SK-N-SH (cell line): ENCODE measurements around the gene SMC1B. TPM values are rescaled to one million over a fixed set of nuclear protein-coding genes. Genes with fewer than 3 reads are reported as not detected.

ENCODE experiments used
- CTCF ChIA-PET: fragments of 300-600, 350-600 bp; formaldehyde crosslinking; extraction: SDS; loops from one replicate; lab custom pipeline; 2021; lab: Yijun Ruan, JAX
- POLR2A ChIA-PET: fragments of 350-600 bp; sonication (Branson Sonifier 250); formaldehyde crosslinking; extraction: SDS; loops from one replicate; lab custom pipeline; 2020; ENCODE audit warnings: antibody characterized with exemption, inconsistent platforms; lab: Yijun Ruan, JAX
- DNase-seq: peaks from one replicate; pipeline ENCODE4 v3.0.0; 2012
- H2AFZ ChIP-seq: fragments of 200-600 bp; sonication (generic); 2 replicates; pipeline ENCODE4 v1.8.1; 2016; ENCODE audit warnings: antibody characterized with exemption, mild to moderate bottlenecking, low read depth
- H3F3A ChIP-seq: fragments of 200-600 bp; sonication (generic); replicated peaks from 2 replicates; pipeline ENCODE3; 2016; ENCODE audit warnings: antibody characterized with exemption, mild to moderate bottlenecking; ENCODE audit not compliant: insufficient read depth
- H3K27ac ChIP-seq, 2 experiments: fragments of 200-500 bp in 1 of 2; fragments of 200-600 bp in 1 of 2; sonication (Bioruptor generic) in 1 of 2; sonication (generic), shearing (Covaris generic) in 1 of 2; 2 replicates each; pipeline versions ENCODE4 v1.5.1 to v1.6.1; 2014 to 2016; ENCODE audit warnings: low read depth in 2 of 2, inconsistent platforms in 1 of 2, low read length in 1 of 2, mild to moderate bottlenecking in 1 of 2, mixed read lengths in 1 of 2
- H3K27me3 ChIP-seq: fragments of 200-600 bp; sonication (generic), shearing (Covaris generic); 2 replicates; pipeline ENCODE4 v1.6.1; 2016; ENCODE audit warnings: mixed run types; ENCODE audit not compliant: insufficient read depth
- H3K36me3 ChIP-seq, 2 experiments: fragments of 200-500 bp in 1 of 2; fragments of 200-600 bp in 1 of 2; sonication (Bioruptor generic) in 1 of 2; sonication (generic) in 1 of 2; replicated peaks in 1 of 2; 2 replicates each; pipeline versions ENCODE3 to v1.5.1; 2014 to 2016; ENCODE audit warnings: low read length in 1 of 2, mild to moderate bottlenecking in 1 of 2; ENCODE audit not compliant: insufficient read depth in 2 of 2, control insufficient read depth in 1 of 2
- H3K4me1 ChIP-seq, 2 experiments: fragments of 200-500 bp in 1 of 2; fragments of 200-600 bp in 1 of 2; sonication (Bioruptor generic) in 1 of 2; sonication (generic), shearing (Covaris generic) in 1 of 2; 2 replicates each; pipeline versions ENCODE4 v1.5.1 to v1.6.1; 2014 to 2016; ENCODE audit warnings: low read depth in 1 of 2, low read length in 1 of 2, mixed run types in 1 of 2; ENCODE audit not compliant: insufficient read depth in 2 of 2, control insufficient read depth in 1 of 2
- H3K4me2 ChIP-seq: fragments of 200-600 bp; sonication (generic), shearing (Covaris generic); 2 replicates; pipeline ENCODE4 v1.6.1; 2017; ENCODE audit warnings: mixed run types
- H3K4me3 ChIP-seq, 2 experiments: fragments of 200-500 bp in 1 of 2; fragments of 200-600 bp in 1 of 2; sonication (Bioruptor generic) in 1 of 2; sonication (generic), shearing (Covaris generic) in 1 of 2; 2 replicates each; pipeline versions ENCODE4 v1.5.1 to v1.8.1; 2014 to 2016; ENCODE audit warnings: low read depth in 2 of 2, inconsistent platforms in 1 of 2, low read length in 1 of 2, mild to moderate bottlenecking in 1 of 2, mixed read lengths in 1 of 2, moderate library complexity in 1 of 2
- H3K79me2 ChIP-seq: fragments of 200-600 bp; sonication (generic); 2 replicates; pipeline ENCODE4 v1.8.1; 2017; ENCODE audit warnings: mild to moderate bottlenecking; ENCODE audit not compliant: insufficient read depth
- H3K9ac ChIP-seq: fragments of 200-600 bp; sonication (generic); 2 replicates; pipeline ENCODE4 v1.6.1; 2017; ENCODE audit warnings: mixed run types
- H3K9me2 ChIP-seq: fragments of 200-600 bp; sonication (generic); 2 replicates; pipeline ENCODE4 v1.6.1; 2017; ENCODE audit warnings: mixed run types
- H3K9me3 ChIP-seq: fragments of 200-600 bp; sonication (generic); 2 replicates; pipeline ENCODE4 v1.6.1; 2017; ENCODE audit warnings: mixed run types, mild to moderate bottlenecking, moderate library complexity
- H4K20me1 ChIP-seq: fragments of 200-600 bp; sonication (generic); 2 replicates; pipeline ENCODE4 v1.6.1; 2017; ENCODE audit warnings: mild to moderate bottlenecking, mixed run types; ENCODE audit not compliant: insufficient read depth
- EP300 ChIP-seq, 2 experiments: IDR thresholded peaks; 2 replicates each; pipeline versions ENCODE4 v1.4.0 to v1.6.1; 2012; ENCODE audit warnings: borderline replicate concordance in 1 of 2, low read depth in 1 of 2, low read length in 1 of 2
- EZH2phosphoT487 ChIP-seq: fragments of 200-600 bp; sonication (generic); IDR thresholded peaks from 2 replicates; pipeline ENCODE4 v1.6.1; 2017; ENCODE audit warnings: low read depth, mixed run types, mild to moderate bottlenecking, antibody characterized with exemption, moderate library complexity, borderline replicate concordance
- FOSL2 ChIP-seq: IDR thresholded peaks from 2 replicates; pipeline ENCODE4 v1.4.0; 2012; ENCODE audit warnings: low read depth, mild to moderate bottlenecking, moderate library complexity, borderline replicate concordance
- FOXJ3 ChIP-seq: sonication (generic); formaldehyde crosslinking; IDR thresholded peaks from 2 replicates; pipeline ENCODE4 v1.5.1; 2020; ENCODE audit warnings: mild to moderate bottlenecking, missing genetic modification reagents
- GATA2 ChIP-seq: sonication (generic); formaldehyde crosslinking; IDR thresholded peaks from 2 replicates; pipeline ENCODE4 v1.5.0; 2020; ENCODE audit warnings: mild to moderate bottlenecking, missing genetic modification reagents
- IRF3 ChIP-seq: fragments of 150-350 bp; IDR thresholded peaks from 2 replicates; pipeline ENCODE4 v1.6.1; 2016; ENCODE audit warnings: mild to moderate bottlenecking, low read depth, low read length
- JUND ChIP-seq: IDR thresholded peaks from 2 replicates; pipeline ENCODE4 v1.4.0; 2012
- NRF1 ChIP-seq: IDR thresholded peaks from 2 replicates; pipeline ENCODE4 v1.6.1; 2012; ENCODE audit warnings: low read depth, mild to moderate bottlenecking, low read length
- POLR2AphosphoS5 ChIP-seq: IDR thresholded peaks from 2 replicates; pipeline ENCODE4 v1.6.1; 2012; ENCODE audit warnings: low read depth, low read length
- RCOR1 ChIP-seq: fragments of 150-350 bp; IDR thresholded peaks from 2 replicates; pipeline ENCODE4 v1.6.1; 2017; ENCODE audit warnings: antibody characterized with exemption, low read length
- RXRA ChIP-seq: IDR thresholded peaks from 2 replicates; pipeline ENCODE4 v1.4.0; 2012; ENCODE audit warnings: low read depth, mild to moderate bottlenecking, borderline replicate concordance
- SIN3A ChIP-seq: IDR thresholded peaks from 2 replicates; pipeline ENCODE4 v1.6.1; 2012; ENCODE audit warnings: low read depth, mild to moderate bottlenecking, low read length, moderate library complexity, borderline replicate concordance
- SMC3 ChIP-seq: IDR thresholded peaks from 2 replicates; pipeline ENCODE4 v1.6.1; 2012; ENCODE audit warnings: low read depth, low read length, improper control_type of control experiment
- TCF12 ChIP-seq: IDR thresholded peaks from 2 replicates; pipeline ENCODE4 v1.4.0; 2012
- YY1 ChIP-seq: IDR thresholded peaks from 2 replicates; pipeline ENCODE4 v1.4.0; 2012; ENCODE audit warnings: low read depth, mild to moderate bottlenecking
- ZBTB33 ChIP-seq: IDR thresholded peaks from 2 replicates; pipeline ENCODE4 v1.4.0; 2012; ENCODE audit warnings: low read depth, borderline replicate concordance
- WGBS: methylation state at CpG from one replicate; pipeline ENCODE4 v1.1.6; 2017; ENCODE audit warnings: low lambda C conversion rate; 5-methylcytosine and 5-hydroxymethylcytosine counted together
- polyA plus RNA-seq, 3 experiments: library from polyadenylated mRNA; depleted of rRNA; stranded (reverse); fragments of >200 nt; gene quantifications; 2 replicates each; pipeline ENCODE4 v1.2.3, GENCODE V29; 2012
- TF ChIP-seq, protein P1 (sequence below): IDR thresholded peaks from 2 replicates; pipeline ENCODE4 v1.6.1; 2012; ENCODE audit warnings: mild to moderate bottlenecking, low read depth, low read length, moderate library complexity
- TF ChIP-seq, protein P2 (sequence below): IDR thresholded peaks from 2 replicates; pipeline ENCODE4; 2012
- TF ChIP-seq, protein P3 (sequence below): fragments of 200-600 bp; sonication (generic); IDR thresholded peaks from 2 replicates; pipeline ENCODE4 v1.6.1; 2017; ENCODE audit warnings: antibody characterized with exemption, mild to moderate bottlenecking, moderate library complexity

Gene SMC1B
- polyA plus RNA-seq, 1 of the 3 experiments (the other 2 are of a cell fraction) = not detected

DNA sequence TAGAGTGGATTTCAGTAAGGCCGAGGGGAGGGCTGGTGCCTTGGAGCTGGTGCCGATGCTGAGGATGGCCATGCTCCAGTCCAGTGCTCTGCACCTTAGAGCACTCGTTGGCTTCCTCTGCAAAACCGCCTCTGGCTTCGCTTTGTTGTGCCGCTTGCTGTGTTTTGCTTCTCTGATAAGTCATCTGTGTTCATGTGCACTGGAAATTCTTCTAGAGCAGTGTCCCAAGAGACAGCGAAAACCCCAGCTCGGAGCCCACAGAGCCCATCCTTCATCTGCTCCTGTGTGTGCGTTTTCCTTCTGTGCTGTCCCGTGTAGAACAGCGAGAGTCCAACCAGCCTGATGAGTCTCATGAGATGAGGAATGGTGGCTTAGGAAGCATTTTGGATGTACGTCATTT is 91.6 kb downstream of the SMC1B start (continued):
- TF ChIP-seq ZBTB33 (no peak), TCF12 (no peak)
- TF ChIP-seq, protein P1, sequence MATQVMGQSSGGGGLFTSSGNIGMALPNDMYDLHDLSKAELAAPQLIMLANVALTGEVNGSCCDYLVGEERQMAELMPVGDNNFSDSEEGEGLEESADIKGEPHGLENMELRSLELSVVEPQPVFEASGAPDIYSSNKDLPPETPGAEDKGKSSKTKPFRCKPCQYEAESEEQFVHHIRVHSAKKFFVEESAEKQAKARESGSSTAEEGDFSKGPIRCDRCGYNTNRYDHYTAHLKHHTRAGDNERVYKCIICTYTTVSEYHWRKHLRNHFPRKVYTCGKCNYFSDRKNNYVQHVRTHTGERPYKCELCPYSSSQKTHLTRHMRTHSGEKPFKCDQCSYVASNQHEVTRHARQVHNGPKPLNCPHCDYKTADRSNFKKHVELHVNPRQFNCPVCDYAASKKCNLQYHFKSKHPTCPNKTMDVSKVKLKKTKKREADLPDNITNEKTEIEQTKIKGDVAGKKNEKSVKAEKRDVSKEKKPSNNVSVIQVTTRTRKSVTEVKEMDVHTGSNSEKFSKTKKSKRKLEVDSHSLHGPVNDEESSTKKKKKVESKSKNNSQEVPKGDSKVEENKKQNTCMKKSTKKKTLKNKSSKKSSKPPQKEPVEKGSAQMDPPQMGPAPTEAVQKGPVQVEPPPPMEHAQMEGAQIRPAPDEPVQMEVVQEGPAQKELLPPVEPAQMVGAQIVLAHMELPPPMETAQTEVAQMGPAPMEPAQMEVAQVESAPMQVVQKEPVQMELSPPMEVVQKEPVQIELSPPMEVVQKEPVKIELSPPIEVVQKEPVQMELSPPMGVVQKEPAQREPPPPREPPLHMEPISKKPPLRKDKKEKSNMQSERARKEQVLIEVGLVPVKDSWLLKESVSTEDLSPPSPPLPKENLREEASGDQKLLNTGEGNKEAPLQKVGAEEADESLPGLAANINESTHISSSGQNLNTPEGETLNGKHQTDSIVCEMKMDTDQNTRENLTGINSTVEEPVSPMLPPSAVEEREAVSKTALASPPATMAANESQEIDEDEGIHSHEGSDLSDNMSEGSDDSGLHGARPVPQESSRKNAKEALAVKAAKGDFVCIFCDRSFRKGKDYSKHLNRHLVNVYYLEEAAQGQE = no peak

DNA sequence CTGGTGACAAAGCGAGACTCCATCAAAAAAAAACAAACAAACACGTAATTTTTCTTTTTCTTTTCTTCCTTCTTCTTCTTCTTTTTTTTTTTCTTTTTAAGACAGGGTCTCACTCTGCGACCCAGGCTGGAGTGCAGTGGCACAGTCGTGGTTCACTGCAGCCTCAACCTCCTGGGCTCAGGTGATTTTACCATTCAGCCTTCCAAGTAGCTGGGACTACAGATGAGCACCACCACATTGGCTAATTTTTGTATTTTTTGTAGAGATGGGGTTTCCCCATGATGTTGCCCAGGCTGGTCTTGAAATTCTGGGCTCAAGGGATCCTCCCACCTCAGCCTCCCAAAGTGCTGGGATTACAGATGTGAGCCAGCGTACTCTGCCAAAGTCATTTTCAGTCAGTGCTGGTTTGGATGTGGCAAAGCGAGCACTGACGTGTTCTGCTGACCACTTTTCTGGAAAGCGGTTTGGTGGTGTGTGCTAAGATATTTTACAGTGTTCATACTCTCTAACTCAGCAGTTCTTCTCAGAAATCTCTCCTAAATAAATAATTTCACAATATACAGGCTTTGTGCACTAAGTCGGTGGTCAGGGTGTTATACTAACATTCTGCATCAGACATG is 92.9 kb downstream of the SMC1B start:
- Histone ChIP-seq H3K27ac (peak overlapping the region in 1 of 2 experiments; percentile 84; a peak in 1 of 4 replicates), H3K4me3 (no peak overlapping the region), H3K4me2 (no peak overlapping the region), H2AFZ (no peak overlapping the region), H3K4me1 (peaks cover 16 to 41% of the 10 kb centered on the region in 2 experiments), H3K36me3 (peaks cover 6 to 17% of the 10 kb centered on the region in 2 experiments), H3F3A (peaks cover 6% of the 10 kb centered on the region), H3K9ac (no peak overlapping the region), H3K79me2 (peaks cover 40% of the 10 kb centered on the region), H3K27me3 (no peaks in the 10 kb centered on the region), H3K9me2 (no peaks in the 10 kb centered on the region), H3K9me3 (no peaks in the 10 kb centered on the region), H4K20me1 (no peaks in the 10 kb centered on the region)
- POLR2A ChIA-PET = no interaction called here
- TF ChIP-seq EP300 (IDR thresholded peaks at IDR 0.05; ENCODE audit: borderline replicate concordance in 1 of 2, low read depth in 1 of 2, low read length in 1 of 2) (no peak), NRF1 (no peak), SMC3 (no peak), GATA2 (CRISPR knock-in tag) (no peak), YY1 (no peak), IRF3 (no peak), SIN3A (no peak), RXRA (no peak), JUND (no peak), FOSL2 (no peak), RCOR1 (no peak), POLR2AphosphoS5 (no peak), FOXJ3 (CRISPR knock-in tag) (no peak), EZH2phosphoT487 (no peak)
- TF ChIP-seq, protein P2, sequence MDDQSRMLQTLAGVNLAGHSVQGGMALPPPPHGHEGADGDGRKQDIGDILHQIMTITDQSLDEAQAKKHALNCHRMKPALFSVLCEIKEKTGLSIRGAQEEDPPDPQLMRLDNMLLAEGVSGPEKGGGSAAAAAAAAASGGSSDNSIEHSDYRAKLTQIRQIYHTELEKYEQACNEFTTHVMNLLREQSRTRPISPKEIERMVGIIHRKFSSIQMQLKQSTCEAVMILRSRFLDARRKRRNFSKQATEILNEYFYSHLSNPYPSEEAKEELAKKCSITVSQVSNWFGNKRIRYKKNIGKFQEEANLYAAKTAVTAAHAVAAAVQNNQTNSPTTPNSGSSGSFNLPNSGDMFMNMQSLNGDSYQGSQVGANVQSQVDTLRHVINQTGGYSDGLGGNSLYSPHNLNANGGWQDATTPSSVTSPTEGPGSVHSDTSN = no peak
- TF ChIP-seq, protein P3, sequence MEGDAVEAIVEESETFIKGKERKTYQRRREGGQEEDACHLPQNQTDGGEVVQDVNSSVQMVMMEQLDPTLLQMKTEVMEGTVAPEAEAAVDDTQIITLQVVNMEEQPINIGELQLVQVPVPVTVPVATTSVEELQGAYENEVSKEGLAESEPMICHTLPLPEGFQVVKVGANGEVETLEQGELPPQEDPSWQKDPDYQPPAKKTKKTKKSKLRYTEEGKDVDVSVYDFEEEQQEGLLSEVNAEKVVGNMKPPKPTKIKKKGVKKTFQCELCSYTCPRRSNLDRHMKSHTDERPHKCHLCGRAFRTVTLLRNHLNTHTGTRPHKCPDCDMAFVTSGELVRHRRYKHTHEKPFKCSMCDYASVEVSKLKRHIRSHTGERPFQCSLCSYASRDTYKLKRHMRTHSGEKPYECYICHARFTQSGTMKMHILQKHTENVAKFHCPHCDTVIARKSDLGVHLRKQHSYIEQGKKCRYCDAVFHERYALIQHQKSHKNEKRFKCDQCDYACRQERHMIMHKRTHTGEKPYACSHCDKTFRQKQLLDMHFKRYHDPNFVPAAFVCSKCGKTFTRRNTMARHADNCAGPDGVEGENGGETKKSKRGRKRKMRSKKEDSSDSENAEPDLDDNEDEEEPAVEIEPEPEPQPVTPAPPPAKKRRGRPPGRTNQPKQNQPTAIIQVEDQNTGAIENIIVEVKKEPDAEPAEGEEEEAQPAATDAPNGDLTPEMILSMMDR = no peak
- DNase-seq = no peak
- WGBS = 93% methylated on average over 8 of the region's 9 CpGs
- CTCF ChIA-PET = interaction anchor here (0.6 kb wide), 1 partner anchor 15 kb away, joined by 4 read pairs; no protein-coding TSS in a partner anchor
